Glomerular visceral epithelial cell (primary cell): Measurements from ENCODE around the gene ZNF280A.
"Not testable (repeated sequence)": the region's sequence is repeated elsewhere in the genome, so short reads cannot be mapped to it uniquely, and the experiment has no call there.

ENCODE experiments used
- DNase-seq: peaks from one replicate; pipeline ENCODE4 v3.0.0-alpha.2; 2016; ENCODE audit errors: extremely low spot score

Gene ZNF280A

GRCh38 chr22:22512951-22513350, 7.1 kb downstream of the ZNF280A start:
- no peak for DNase-seq

GRCh38 chr22:22510833-22511232, 9.2 kb downstream of the ZNF280A start:
- DNase-seq = not testable (repeated sequence)

GRCh38 chr22:22509912-22510311, 10.2 kb downstream of the ZNF280A start:
- DNase-seq = not testable (repeated sequence)

GRCh38 chr22:22508274-22509176, 11.5 kb downstream of the ZNF280A start, which contains the start of gene ZNF280B:
ZNF280B (minus strand) TSS chr22:22508742; CDS start chr22:22489398, 19,344 bp downstream.
- DNase-seq = peak; percentile 86

- no peak for DNase-seq
Observed at GRCh38 chr22:22507743-22508273, 12.3 kb downstream of the ZNF280A start.

- DNase-seq = no peak
Observed at GRCh38 chr22:22506736-22507135, 13.3 kb downstream of the ZNF280A start.

GRCh38 chr22:22498267-22498666, 21.8 kb downstream of the ZNF280A start:
- no peak for DNase-seq

- not testable (repeated sequence) for DNase-seq
Observed at GRCh38 chr22:22491589-22491988, 28.5 kb downstream of the ZNF280A start.

- DNase-seq = no peak
Observed at GRCh38 chr22:22488736-22489135, 31.3 kb downstream of the ZNF280A start.

- DNase-seq = no peak
Observed at GRCh38 chr22:22487869-22488597, 32.0 kb downstream of the ZNF280A start.

GRCh38 chr22:22487059-22487458, 33.0 kb downstream of the ZNF280A start:
- DNase-seq = no peak

- no peak for DNase-seq
Observed at GRCh38 chr22:22486132-22486899, 33.8 kb downstream of the ZNF280A start.

GRCh38 chr22:22485524-22485923, 34.5 kb downstream of the ZNF280A start:
- DNase-seq = no peak

GRCh38 chr22:22484023-22484422, 36.0 kb downstream of the ZNF280A start:
- DNase-seq = no peak

GRCh38 chr22:22480940-22481339, 39.1 kb downstream of the ZNF280A start:
- DNase-seq = no peak

GRCh38 chr22:22479999-22480532, 40.0 kb downstream of the ZNF280A start:
- DNase-seq = no peak

- no peak for DNase-seq
Observed at GRCh38 chr22:22479116-22479515, 41.0 kb downstream of the ZNF280A start.

GRCh38 chr22:22478470-22478869, 41.6 kb downstream of the ZNF280A start:
- DNase-seq = no peak

- no peak for DNase-seq
Observed at GRCh38 chr22:22474733-22475132, 45.3 kb downstream of the ZNF280A start.

GRCh38 chr22:22471104-22471503, 49.0 kb downstream of the ZNF280A start:
- DNase-seq = not testable (repeated sequence)

- no peak for DNase-seq
Observed at GRCh38 chr22:22469527-22469926, 50.5 kb downstream of the ZNF280A start.
